HG02588 (cell line): ENCODE data around the gene OR2H2.

ENCODE experiments used
- ATAC-seq: cut with Tn5 transposase; IDR thresholded peaks from one replicate; pipeline ENCODE4 v1.9.1; 2021; ENCODE audit warnings: mild to moderate bottlenecking, moderate library complexity; ENCODE audit not compliant: unreplicated experiment

OR2H2 gene

DNA sequence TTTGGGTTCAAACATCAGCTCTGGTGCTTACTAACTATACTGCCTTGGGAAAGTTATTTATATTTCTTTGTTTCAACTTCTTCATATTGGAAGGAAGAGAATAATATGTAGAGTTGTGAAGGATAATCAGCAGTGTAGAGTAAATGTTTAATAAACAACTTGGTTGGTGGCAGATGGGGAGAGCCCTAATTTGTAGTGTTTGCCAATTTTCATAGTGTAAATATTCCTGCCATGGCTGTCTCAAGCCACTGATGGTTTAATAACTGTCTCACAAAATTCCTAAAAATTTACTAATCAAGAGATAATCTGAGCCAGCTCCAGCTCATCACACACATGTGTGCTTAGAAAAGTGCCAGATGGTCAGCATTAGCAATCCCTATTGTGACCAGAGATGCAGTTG is at the start of gene OR2H2:
Gene OR2H2, plus strand, starts transcription at position 301 of the 400 bp plus-strand sequence. CDS start 2,824 bp downstream, outside the sequence.
- no peak for ATAC-seq

DNA sequence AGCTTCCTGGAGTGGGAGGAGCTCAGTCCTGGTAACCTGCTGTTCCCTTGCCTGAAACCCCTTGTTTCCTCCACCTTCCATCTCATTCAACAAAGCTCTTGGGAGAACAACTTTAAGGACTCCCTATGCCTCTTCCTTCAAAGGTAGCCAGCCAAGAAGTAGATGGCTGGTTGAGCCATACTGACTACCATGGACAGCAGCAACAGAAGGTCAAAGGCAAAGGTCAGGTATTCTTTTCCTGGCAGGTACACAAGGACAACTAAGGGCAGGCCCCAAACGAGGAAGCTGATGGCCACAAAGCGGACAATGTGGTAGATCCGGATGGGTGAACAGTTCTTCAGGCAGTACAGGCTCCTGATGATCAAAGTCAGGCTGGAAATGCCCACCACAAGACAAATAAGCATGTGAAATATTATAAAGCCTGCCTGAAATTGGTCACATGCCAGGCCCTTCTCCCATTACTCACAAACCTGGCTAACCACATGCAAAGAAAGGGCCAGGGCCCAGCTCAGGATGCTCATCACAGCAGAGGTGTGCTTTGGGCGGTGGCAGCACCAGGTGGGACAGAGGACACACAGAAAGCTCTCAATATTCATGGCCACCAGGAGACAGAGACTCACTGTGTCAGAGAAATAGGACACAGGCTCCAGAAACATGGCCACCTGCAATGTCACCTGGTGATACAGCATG is 47.1 kb upstream of the OR2H2 start:
- no peak for ATAC-seq

DNA sequence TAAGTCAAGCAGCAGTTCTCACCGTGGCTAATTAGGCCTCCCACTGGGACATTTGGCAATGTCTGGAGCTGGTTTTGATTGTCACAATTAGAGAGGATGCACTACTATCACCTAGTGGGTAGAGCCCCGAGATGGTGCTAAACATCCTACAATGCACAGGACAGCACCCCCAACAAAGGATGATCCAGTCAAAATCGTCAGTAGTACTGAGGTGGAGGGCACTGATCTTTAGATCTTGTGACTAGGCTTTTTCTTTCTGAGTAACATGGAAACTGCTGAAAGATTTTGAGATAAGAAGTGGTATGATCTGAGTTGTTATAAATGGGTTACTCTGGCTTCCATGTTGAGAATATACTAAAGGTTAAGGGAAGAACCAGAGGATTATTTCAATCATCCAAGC is 37.3 kb upstream of the OR2H2 start:
- no peak for ATAC-seq

DNA sequence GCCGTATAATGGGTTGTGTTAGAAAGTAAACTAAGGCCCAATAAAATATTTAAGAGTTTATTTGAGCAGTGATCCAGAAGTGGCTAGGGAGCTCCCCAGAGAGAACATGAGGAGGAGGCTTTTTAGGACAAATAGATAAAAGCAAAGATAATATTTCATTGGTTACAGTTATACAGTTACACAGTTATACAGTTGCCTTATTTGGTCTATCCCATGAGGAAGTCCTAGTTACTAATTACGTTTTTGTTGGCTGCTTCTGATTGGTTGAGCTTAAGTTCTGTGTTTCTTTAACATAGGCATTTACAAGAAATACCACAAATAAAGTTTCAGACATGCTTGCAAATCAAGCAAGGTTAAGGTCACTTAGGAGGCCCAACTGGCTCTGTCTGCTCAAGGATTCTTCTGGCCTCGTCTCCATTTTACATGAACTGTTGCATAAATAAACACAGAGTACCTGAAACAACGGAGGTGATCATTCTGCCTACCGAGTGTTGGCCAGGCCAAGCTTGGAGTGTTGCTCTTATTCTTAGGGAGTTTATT is 32.3 kb upstream of the OR2H2 start:
- peak; percentile 75 for ATAC-seq

DNA sequence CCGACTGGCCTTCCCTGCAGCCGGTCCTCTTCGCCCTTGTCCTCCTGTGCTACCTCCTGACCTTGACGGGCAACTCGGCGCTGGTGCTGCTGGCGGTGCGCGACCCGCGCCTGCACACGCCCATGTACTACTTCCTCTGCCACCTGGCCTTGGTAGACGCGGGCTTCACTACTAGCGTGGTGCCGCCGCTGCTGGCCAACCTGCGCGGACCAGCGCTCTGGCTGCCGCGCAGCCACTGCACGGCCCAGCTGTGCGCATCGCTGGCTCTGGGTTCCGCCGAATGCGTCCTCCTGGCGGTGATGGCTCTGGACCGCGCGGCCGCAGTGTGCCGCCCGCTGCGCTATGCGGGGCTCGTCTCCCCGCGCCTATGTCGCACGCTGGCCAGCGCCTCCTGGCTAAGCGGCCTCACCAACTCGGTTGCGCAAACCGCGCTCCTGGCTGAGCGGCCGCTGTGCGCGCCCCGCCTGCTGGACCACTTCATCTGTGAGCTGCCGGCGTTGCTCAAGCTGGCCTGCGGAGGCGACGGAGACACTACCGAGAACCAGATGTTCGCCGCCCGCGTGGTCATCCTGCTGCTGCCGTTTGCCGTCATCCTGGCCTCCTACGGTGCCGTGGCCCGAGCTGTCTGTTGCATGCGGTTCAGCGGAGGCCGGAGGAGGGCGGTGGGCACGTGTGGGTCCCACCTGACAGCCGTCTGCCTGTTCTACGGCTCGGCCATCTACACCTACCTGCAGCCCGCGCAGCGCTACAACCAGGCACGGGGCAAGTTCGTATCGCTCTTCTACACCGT is 31.5 kb upstream of the OR2H2 start:
- ATAC-seq = no peak

DNA sequence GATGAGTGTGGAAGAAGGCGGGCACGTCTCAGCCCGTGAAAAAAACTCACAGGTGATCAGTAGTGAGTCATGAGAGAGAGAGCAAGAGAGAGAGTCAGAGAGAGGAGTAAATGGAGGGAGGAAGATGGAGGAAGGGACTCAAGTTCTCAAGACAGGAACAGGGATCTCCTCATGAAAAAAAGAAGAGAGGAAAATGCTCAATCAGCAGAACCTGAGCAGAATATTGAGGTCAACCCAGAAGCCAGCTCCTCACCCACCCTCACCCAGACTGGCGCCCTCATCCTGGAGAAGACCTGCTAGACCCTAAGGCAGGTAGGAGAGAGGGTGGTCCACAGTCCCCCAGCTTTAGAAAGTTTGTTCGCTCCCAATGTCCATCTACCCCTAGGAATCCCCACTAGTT is 30.2 kb upstream of the OR2H2 start:
- ATAC-seq = no peak

DNA sequence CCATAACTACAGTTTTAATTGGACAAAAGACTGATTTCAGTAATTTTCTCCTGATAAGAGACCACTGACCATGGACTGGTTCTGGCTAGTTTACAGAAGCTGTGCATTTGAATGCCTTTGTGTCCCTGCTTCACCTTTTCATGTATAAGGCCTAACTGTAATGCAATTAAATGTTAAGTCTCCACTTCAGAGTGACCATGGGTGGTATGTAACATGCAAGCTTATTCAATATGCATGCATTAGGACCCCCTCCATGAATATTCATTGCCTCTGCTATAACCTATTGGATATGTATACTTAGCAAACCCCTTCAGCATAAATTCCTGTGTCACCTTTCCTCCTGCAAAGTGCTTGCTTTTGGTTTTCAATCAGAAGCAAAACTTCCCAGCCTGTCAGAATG is 27.6 kb upstream of the OR2H2 start:
- no peak for ATAC-seq

DNA sequence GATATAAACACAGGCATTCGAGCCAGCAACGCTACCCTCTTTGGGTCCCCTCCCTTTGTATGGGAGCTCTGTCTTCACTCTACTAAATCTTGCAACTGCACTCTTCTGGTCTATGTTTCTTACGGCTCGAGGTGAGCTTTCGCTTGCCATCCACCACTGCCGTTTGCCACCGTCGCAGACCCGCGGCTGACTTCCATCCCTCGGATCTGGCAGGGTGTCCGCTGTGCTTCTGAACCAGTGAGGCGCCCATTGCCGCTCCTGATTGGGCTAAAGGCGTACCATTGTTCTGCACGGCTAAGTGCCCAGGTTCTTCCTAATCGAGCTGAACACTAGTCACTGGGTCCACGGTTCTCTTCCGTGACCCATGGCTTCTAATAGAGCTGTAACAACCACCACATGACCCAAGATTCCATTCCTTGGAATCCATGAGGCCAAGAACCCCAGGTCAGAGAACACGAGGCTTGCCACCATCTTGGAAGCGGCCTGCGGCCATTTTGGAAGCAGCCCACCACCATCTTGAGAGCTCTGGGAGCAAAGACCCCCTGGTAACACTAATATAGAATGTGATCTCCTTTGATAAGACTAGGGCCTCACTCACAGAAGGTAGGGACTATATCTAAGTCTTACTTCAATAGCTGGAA is 26.4 kb upstream of the OR2H2 start:
- no peak for ATAC-seq

DNA sequence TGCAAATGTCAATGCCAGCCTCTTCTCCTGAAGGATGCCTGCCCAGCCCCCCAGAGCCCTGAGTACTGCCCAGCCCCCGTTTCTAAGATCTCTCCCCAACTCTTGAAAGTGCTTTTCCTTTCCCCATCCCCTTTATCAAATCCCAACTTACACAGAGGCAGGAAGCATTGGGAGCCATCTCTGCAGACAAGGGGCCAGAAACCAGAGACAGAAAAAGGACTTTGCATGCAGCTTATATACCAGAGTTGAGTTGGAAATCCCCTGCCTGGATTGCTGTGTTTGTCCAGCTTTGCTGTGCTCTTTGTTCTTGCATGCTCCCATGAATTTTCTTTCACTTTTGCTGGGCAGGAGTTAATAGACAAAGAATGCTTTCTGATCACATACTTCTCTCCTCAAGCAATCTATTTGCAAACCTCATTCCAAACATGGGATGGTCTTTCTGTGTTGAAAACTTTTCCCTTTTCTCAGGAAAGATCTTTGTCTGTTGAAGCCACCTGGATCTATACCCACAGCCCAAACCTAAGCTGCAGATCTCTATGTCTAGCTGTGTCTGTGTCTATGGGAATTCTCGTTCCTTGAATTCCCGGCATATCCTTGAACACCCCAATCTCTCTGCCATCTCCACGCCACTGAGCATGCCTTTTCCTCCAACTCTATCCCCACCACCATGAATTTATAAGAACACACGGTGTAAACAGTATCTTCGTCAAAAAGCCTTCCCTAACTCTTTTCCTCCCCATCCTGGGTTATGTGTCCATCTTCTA is 25.2 kb upstream of the OR2H2 start, which contains the start of gene UBD:
Gene UBD, minus strand, starts transcription at position 209 of the 764 bp plus-strand sequence. Its CDS starts 31 bp downstream, at position 178.
- ATAC-seq = no peak

DNA sequence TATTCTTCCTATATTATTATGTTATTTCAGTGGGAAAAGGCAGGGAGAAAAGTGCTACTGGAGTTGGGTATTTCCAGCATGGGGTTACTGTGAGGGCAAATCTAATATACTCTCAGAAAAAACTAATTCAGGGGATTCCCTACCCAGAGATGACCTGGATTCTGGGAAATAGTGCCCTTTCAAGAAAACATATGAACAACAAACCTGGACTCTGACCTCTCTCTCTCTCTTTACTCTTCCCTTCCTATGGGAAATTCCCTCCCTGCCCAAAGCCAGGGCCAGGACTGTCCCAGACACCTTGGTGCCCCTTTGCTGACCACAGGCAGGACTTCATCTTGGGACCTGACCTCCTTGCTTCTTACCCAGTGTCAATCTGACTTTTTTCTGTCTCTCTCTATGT is 23.8 kb upstream of the OR2H2 start:
- ATAC-seq = no peak

DNA sequence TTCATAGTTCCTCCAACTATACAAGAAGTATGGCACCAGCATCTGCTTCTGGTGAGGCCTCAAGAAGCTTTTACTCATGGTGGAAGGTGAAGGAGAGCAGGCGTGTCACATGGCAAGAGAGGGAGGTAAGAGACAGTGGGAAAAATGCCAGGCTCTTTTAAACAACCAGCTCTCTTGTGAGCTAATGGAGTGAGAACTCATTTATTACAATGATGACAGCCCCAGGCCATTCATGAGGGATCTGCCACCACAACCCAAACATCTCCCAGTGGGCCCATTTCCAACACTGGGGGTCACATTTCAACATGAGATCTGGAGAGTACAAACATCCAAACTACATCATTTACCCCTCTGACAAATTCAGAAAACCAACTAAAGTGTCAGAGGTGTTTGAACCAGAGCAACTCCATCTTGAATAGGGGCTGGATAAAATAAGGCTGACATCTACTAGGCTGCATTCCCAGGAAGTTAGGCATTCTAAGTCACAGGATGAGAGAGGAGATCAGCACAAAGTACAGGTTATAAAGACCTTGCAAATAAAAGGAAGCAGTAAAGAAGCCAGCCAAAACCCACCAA is 23.2 kb upstream of the OR2H2 start:
- ATAC-seq = no peak

DNA sequence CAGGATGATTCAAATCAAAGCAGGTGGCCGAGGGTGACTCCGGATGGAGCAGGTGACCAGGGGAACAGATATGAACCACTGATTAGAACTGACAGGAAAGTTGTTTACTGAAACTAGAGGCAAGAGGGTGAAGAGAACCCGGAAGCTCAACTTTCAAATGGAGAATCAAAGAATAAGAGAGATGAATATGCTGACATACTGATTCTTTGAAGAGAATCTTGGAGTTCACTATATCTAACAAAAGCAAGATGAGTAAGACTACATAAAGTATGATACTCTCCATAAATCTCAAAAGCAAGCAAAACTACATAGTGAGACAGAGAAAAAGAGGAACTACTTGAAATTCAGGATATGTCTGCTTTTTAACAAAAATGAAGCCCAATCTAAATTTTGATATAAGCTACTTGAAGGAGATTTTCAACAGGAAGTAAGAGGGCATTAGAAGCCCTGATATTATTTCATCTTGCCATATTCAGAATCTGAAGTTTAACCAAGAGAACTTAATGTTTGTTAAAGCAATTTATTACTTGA is 21.4 kb upstream of the OR2H2 start:
- no peak for ATAC-seq

DNA sequence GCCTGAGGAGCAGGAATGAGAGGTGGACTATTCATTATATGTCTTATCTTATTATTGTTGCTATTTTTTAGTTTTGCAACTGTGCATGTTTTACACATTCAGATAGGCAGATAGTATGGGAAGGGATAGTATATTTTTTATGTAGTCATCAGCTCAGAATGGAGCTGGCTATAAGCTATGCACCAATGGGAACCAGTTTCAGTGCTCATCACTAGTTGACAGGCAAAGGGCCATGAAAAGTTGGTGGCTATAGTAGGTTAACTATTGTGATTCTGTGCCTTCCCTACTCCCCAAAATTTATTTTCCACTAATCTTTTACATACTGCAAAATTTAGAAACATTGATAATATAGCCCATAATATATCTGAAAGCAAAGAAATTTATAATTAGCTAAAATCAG is 20.0 kb upstream of the OR2H2 start:
- ATAC-seq = no peak

DNA sequence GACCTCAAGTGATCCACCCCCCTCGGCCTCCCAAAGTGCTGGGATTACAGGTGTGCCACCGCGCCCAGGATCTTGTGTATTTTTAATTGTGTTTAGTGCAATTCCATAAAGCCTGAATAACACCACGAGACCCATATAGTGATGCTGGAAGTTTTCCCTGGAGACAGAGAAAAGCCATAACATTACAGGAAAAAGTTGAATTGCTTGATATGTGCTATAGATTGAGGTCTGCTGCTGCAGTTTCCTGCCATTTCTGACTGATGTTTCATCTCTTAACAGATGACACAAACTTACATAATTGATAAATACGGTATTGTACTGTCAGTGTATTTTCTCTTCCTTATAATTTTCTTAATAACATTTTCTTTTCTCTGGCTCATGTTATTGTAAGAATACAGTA is 18.1 kb upstream of the OR2H2 start:
- ATAC-seq = no peak

DNA sequence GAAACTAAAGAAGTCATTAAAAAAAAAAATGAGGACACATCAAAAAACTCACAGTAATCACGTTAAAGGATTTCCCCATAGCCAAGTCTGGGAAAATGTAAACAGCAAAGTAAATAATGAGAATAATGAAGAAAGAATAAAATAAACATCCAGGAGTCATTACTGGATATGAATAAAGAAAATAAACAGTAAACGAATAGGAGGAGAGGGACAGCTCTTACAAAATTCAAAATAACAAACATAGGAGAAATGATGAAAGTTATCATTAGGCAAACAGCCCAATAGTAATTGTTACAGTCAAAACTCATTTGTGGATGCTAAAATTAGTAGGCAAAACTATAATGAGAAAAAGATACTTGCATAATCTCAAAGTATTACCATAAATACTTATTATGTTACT is 17.4 kb upstream of the OR2H2 start:
- ATAC-seq = no peak

DNA sequence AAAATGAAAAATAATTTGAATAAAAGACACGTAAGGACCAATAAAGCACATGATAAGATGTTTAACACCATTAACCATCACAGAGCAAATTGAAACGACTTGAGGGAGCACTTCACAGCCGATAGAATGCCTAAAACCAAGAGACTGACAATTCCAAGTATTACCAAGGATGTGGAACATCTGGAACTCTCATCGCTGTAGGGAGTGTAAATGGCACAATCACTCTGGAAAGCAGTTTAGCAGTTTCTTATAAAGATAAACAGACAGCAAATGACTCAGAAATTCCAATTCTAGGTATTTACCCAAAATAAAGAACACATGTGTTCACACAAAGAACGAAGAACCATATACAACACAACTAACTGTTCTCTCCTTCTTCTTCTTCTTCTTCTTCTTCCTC is 16.9 kb upstream of the OR2H2 start:
- no peak for ATAC-seq

DNA sequence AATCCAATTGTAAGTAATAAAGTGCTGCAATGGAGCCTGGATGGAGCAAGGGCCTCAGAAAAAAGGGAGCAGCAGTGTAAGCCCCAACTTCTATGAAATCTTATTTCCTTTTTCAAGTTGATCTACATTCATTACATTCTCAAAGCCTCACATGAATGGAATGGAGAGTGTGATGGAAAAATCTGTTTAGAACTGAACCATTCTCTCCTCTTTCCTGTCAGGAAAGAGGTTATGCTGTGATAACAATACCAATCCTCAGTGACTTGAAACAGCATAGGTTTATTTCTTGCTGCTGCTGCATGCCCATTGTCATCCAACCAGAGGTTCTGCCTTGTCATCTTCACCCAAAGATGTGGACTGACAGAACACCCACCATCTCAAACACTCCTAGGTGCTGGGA is 8.9 kb upstream of the OR2H2 start:
- ATAC-seq = no peak

DNA sequence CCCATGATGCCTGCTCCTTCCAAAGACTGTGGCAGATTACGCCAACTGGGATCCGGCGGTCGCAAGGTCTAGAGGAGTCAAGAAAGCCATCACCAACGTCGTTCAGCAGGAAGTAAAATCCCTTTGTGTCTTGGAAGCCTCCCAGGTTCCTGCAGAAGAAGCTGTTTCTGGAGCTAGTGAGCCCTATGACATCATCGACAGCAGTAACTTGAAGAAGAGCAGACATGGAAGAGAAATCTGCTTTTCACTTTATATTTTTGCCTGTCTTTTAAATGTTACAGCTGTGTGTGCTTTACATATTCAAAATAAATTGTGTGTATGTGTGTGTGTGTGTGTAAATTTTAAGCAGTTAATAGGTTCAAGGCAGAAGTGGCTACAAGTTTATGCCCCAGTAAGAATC is 7.4 kb upstream of the OR2H2 start:
- no peak for ATAC-seq

DNA sequence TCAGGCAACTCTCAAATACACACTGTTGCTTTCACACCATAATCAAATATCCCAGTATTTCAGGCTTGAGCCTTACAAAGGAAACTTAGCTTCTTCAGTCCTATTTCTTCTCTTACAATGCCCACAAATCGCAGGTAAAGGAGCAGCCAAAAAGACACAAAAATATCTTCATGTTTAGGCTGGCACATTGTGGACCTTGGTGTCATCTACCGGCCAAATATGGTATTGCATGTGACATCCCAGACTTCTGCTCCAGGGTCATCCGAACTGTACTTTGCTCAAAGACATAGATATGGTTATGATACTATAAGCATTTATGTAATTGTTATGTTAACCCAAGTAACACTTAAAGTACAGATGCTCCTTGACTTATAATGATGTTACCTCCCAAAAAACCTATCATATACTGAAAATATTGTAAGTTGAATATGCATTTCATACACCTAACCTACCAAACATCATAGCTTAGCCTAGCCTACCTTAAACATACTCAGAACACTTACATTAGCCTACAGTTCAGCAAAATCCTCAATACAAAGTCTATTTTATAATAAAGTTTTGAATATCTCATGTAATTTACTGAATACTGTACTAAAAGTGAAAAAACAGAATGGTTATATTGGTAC is 4.6 kb downstream of the OR2H2 start:
- ATAC-seq = no peak
